ENCODE measurements around the gene CARD9.

GRCh38 chr9:136370037-136370436 lies 3.4 kb downstream of the CARD9 start:
- TF ChIP-seq, protein P1, sequence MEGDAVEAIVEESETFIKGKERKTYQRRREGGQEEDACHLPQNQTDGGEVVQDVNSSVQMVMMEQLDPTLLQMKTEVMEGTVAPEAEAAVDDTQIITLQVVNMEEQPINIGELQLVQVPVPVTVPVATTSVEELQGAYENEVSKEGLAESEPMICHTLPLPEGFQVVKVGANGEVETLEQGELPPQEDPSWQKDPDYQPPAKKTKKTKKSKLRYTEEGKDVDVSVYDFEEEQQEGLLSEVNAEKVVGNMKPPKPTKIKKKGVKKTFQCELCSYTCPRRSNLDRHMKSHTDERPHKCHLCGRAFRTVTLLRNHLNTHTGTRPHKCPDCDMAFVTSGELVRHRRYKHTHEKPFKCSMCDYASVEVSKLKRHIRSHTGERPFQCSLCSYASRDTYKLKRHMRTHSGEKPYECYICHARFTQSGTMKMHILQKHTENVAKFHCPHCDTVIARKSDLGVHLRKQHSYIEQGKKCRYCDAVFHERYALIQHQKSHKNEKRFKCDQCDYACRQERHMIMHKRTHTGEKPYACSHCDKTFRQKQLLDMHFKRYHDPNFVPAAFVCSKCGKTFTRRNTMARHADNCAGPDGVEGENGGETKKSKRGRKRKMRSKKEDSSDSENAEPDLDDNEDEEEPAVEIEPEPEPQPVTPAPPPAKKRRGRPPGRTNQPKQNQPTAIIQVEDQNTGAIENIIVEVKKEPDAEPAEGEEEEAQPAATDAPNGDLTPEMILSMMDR (IDR thresholded peaks at IDR 0.05), result no peak
- TF ChIP-seq POLR2A (IDR thresholded peaks at IDR 0.05), result no peak

Data from Peyer's patch (tissue), 4 donors.